Germinal center (tissue), 1 donor: ENCODE results near the gene ELMO3.

Experiments used
- DNase-seq: peaks from one replicate; pipeline ENCODE4 v3.0.0; 2012; ENCODE audit warnings: mixed read lengths, low spot score

Gene ELMO3

GRCh38 chr16:67223992-67224391, 25.1 kb downstream of the ELMO3 start:
- no peak for DNase-seq

DNA sequence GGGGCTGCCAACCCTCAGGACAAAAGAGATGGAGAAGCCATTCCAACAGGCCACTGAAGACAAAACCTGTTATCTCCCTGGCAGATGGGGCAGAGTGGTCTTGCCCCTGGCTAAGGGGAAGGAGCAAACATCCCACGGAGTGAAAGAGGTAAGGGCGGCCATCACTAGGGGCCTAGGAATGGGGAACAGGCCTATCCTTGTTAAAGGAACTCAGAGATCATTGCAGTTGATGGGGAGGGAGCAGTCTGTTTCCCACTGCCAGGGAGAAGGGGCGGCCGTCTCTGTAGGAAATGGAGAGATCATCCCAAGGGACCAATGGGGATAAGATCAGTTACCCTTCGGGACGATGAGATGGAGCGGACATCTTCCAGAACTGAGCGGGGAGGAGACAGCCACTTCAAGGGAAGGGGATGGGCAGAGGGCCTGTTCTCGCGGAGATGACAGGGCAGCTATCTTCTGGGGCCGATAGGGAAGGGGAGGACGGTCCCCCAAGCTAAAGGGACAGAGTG, 27.4 kb downstream of the ELMO3 start:
- DNase-seq: no peak

GRCh38 chr16:67226804-67227566, 28.1 kb downstream of the ELMO3 start, which contains the start of gene TMEM208:
TSS of gene TMEM208 (plus strand) at chr16:67227130. CDS start at chr16:67227219, 89 bp downstream.
- peak; percentile 97 for DNase-seq

DNA sequence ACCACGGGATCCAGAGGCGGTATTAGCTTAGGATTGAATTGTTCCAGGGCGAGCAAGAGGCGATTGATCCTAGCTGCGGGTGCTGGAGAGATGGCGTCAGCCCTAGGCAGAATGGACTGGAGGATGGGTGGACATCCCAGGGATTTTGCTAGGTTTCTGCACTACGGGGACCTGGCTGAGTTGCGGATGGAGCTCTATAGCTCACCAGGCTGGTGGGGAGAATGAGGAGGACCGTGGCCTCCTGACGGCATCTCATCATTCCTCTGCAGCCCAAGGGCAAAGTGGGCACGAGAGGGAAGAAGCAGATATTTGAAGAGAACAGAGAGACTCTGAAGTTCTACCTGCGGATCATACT, 28.6 kb downstream of the ELMO3 start:
- no peak for DNase-seq

DNA sequence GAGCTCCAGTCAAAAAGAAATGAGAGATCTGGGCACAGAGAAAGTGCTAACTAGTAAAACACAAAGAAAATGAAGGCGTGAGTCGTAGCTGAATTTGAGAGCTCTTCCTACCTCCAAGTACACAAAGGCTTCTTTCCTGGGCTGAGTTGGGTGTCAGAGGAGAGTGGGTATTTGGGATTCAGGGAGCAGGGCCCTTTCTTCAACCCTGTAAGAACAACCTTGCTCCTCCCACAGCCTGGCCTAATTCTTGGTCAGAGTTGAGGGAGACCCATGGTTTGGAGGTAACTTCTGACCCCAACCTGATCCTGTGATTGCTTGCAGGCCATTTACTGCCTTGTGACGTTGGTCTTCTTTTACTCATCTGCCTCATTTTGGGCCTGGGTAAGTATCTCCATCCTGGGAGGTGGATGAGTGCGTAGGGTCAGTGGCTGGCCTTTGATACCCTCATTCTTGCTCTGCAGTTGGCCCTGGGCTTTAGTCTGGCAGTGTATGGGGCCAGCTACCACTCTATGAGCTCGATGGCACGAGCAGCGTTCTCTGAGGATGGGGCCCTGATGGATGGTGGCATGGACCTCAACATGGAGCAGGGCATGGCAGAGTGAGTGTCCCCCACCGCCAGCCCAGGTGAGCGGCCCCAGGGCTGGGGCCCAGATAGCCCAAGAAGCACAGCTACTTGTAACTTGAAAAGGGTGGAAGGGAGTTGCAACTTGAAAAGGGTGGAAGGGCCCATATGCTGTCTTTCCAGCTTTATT, 29.3 kb downstream of the ELMO3 start:
- no peak for DNase-seq

DNA sequence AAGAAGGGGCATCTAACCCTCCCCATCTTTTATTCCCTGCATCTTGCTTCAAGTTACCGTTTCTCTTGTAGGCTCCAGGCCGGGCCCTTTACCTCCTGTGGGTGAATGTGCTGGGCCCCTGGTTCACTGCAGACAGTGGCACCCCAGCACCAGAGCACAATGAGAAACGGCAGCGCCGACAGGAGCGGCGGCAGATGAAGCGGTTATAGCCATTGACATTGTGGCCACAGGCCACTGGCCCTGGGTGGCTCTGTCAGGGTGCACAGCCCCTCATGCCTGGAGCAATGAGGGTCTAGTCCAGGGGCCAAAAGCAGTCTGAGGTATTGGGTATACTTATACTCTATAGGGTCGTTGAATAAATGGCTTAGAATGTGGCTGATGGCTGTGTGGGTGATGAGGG, 30.0 kb downstream of the ELMO3 start:
- no peak for DNase-seq

GRCh38 chr16:67229906-67230808, 31.2 kb downstream of the ELMO3 start:
- DNase-seq: no peak

GRCh38 chr16:67230809-67231660, 32.1 kb downstream of the ELMO3 start:
- no peak for DNase-seq

DNA sequence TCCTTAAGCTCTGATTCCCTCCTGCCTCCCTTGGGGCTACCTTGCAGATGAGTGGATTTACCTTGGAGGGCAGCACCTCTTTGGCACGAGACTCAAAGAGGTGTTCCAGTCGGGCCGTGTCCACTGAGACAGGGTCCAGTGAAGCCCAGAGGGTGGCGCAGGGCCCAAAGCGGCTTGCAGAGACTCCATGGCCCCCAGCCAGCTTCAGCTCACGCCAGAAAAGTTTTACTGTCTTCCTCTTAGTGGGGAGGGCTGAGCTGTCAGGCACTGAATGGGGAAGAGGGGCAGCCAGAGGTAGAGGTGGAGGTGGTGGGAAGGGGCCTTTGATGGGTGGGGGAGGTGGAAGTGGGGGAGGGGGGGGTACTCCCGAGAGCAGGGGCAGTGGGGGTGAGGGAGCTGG, 34.7 kb downstream of the ELMO3 start:
- no peak for DNase-seq

DNA sequence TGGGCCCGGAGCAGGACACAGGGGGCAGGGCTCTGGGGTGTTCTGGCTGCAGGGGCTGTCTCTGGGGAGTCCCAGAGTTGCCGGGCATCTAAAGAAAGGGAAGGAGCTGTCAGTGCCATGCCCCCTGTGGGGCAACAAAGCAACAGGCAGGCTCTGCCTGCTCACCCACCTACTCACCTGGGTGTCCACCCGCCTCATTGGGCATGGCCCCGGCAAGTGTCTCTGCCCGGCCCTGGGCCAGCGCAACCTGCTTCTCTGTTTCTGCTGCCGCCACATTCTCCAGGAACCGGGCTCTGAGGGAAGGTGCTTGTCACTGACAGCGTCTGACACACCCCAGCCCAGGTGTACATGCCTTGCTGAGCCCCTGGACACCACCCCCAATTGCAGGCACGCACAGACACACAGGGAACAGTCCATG, 35.3 kb downstream of the ELMO3 start:
- DNase-seq: no peak

DNA sequence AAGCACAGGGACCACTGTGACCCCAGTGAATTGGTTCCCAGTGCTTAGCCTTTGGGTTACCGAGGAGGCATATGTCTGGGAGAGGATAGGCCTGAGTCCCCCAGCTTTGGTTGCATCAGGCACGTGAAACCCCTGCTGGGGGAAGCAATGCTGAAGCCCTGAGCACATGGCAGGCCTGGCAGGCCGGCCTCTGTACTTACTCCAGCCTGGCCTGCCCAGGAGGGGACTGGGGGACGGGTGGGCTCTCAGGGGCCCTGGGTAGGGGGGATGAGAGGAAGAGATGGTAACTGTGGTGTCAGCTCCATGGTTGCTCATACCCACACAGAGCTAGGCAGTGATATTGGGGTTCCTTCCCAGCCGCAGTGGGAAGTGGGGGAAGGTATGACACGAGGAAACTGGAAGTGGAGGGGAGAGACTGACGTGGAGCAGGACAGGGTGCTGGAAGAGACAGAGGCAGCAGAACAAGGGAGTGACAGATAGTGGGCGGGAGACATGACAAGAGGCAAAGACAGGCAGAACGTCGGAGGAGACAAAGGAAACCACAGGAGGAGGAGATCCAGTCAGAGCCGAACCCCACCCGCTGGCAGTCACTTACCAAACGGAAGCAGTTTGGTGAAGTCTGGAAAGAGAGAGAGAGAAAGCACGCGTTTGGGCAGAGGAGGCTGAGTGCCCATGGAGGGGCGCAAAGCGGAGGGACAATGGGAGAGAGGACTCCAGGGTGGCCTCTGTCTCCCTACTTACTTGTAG, 37.1 kb downstream of the ELMO3 start:
- DNase-seq: no peak

GRCh38 chr16:67236563-67237395, 37.8 kb downstream of the ELMO3 start:
- peak; percentile 75 for DNase-seq

GRCh38 chr16:67237396-67238277, 38.7 kb downstream of the ELMO3 start:
- no peak for DNase-seq

DNA sequence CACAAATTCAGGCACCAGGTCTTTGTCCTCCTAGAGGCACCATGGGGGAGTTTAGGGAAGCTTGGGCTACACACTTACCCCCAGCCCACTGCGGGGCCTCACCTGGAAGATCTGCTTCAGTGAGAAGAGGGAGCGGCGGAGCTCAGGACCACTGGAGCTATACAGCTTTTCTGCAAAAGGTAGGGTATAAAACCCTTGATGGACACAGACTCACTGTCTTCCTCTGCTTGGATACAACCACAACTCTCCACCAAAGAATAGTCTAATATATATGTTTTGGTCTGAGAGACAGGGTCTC, 39.3 kb downstream of the ELMO3 start:
- no peak for DNase-seq

DNA sequence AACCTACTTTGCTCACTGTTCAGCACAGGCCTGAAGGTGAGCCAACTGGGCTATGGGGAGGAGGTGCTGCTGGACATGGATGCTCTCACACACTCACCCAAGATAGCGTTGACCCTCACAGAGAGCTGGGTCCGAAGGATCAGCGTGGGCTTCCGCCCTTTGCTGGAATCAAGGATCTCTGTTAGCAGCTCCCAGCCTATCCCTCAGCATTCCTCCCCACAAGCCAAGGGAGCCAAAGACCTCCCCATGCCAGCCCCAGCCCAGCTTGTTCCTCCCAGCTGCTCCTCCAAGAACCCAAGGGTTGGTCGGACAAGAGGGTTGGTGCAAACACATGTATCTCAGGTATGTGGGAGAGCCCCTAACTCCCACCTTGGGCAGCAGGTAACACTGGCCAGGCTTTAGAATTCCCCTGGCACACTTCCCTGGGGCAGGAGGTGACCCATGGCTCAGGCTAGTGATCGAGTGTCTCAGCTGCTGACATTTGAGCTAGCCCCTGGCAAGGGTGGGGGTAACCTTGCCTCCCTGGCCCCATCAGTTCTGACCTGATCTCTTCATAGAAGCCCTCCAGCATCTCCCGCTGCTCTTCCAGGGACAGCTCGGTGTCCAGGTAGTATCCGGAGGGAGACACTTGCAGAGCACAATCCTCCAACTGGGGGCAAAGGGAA, 40.0 kb downstream of the ELMO3 start:
- DNase-seq: no peak

- no peak for DNase-seq
These were observed 41.6 kb downstream of the ELMO3 start for GRCh38 chr16:67240506-67240905.

DNA sequence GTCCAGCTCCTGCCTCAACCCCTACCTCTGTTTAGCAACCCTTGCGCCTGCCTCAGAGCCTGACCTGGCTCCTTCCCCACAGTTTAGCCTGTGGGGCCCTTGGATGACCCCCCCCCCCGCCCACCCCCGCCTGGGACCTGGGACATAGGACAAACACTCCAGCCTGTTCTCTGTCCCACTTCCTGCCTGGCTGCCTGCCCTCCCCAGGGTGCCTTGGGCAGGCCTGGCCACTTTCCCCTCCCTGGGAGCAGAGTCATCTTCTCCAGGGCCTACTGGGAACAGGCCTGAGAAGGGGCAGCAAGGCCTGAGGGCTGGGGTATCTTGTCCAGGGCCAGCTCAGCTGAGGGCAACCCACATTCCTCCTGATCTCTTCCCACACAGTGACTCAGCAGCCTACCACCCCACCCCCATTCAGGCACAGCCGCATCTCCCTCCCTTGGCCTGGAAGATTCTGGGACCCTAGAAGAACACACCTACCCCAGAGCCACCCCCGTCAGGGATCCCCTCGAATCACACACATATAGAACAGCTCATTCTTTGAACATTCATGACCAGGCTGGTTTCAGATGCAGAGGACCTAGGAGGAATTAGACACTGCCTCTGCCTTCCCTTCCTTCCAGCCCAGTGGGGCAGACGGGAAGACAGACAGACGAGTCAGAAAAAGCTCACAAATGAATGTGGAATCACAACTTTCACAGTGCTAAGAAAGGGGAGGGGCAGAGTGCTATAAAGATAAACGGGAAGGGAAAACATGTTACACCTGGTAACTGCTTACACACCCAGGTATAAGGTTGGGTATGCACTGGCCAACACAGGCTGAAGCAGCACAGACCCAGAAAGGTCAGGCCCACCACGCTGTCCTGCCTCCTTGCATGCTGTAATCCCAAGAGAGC, 42.3 kb downstream of the ELMO3 start:
- no peak for DNase-seq
